Uterus (tissue), 4 donors: ENCODE results near the gene STRA6. TPM values are rescaled to one million over a fixed set of nuclear protein-coding genes. Genes with fewer than 3 reads are reported as not detected.

Experiments used
- DNase-seq, 2 donors: peaks; one replicate each; pipeline ENCODE4 v3.0.0-alpha.2; 2019 to 2020
- H3K27ac ChIP-seq, 2 donors: fragments of 200-600 bp; sonication (generic); 1 replicate in 1 of 2; 2 replicates in 1 of 2; pipeline ENCODE4 v1.5.1; 2016 to 2018
- H3K27me3 ChIP-seq, 2 donors: fragments of 200-600 bp; sonication (generic); one replicate each; pipeline ENCODE4 v1.5.1; 2018 to 2019; ENCODE audit warnings: control low read depth in 1 of 2
- H3K36me3 ChIP-seq, 2 donors: fragments of 200-600 bp; sonication (generic); one replicate each; pipeline ENCODE4 v1.5.1; 2019; ENCODE audit warnings: control low read depth in 1 of 2
- H3K4me1 ChIP-seq, 2 donors: fragments of 200-600 bp; sonication (generic); one replicate each; pipeline ENCODE4 v1.5.1; 2018 to 2019; ENCODE audit warnings: control low read depth in 1 of 2
- H3K4me3 ChIP-seq, 2 donors: fragments of 200-600 bp; sonication (generic); 1 replicate in 1 of 2; 2 replicates in 1 of 2; pipeline ENCODE4 v1.5.1; 2018 to 2019; ENCODE audit warnings: mild to moderate bottlenecking in 1 of 2
- H3K9me3 ChIP-seq, 2 donors: fragments of 200-600 bp; sonication (generic); one replicate each; pipeline ENCODE4 v1.5.1; 2019; ENCODE audit warnings: control low read depth in 1 of 2
- POLR2A ChIP-seq, 2 donors: fragments of 450-650 bp; IDR thresholded peaks; one replicate each; pipeline ENCODE4 v1.6.1; 2016; ENCODE audit warnings: antibody characterized with exemption in 2 of 2, mild to moderate bottlenecking in 1 of 2, moderate library complexity in 1 of 2
- intact Hi-C: fragments of 100-400 bp; cut with DNase I; formaldehyde crosslinking; loops from one replicate; pipeline ENCODE4 v1.15.1; 2023; ENCODE audit warnings: low total_unique reads
- total RNA-seq, 4 donors: library from RNA; depleted of rRNA in 3 of 4; stranded (reverse); fragments of >200 nt in 3 of 4; gene quantifications; one replicate each; pipeline versions ENCODE4 v1.1.0 to v1.2.4, GENCODE V29; 2014 to 2023
- TF ChIP-seq, protein P1 (sequence below), 4 experiments: fragments of 200-600 bp in 2 of 4; fragments of 450-650 bp in 2 of 4; sonication (generic) in 2 of 4; IDR thresholded peaks; one replicate each; pipeline ENCODE4 v1.5.1; 2016 to 2019; ENCODE audit warnings: antibody characterized with exemption in 4 of 4, mild to moderate bottlenecking in 2 of 4, moderate library complexity in 1 of 4
- donor health status: DM: yes; HTN: yes; CAD: no.

The STRA6 gene
- total RNA-seq, 4 donors from 2014 or later = 0.26 to 62.6 (median 11.6) TPM; not detected in 1

DNA sequence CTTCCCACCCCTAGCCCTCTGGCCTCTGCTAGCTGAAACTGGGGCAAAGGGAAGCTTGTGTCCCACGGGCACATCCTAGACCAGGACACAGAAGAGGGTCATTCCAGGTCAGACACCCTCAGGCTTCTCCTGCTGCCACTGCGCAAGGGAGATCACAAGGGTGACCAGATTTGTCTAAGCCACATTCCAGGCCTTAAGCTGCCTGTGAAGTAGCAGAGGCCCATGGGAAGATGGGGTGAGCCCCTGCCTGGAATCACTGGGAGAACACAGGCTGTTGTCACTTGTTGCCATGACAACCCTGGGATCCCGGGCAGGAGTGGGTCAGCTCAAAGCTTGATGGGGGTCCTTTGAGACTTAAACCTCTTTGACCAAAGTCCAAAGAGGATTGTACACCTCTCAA, 10.8 kb downstream of the STRA6 start:
- no peaks in the 10 kb centered on the region for H3K27me3 ChIP-seq
- TF ChIP-seq POLR2A (IDR thresholded peaks at IDR 0.05) = no peak
- TF ChIP-seq, protein P1, sequence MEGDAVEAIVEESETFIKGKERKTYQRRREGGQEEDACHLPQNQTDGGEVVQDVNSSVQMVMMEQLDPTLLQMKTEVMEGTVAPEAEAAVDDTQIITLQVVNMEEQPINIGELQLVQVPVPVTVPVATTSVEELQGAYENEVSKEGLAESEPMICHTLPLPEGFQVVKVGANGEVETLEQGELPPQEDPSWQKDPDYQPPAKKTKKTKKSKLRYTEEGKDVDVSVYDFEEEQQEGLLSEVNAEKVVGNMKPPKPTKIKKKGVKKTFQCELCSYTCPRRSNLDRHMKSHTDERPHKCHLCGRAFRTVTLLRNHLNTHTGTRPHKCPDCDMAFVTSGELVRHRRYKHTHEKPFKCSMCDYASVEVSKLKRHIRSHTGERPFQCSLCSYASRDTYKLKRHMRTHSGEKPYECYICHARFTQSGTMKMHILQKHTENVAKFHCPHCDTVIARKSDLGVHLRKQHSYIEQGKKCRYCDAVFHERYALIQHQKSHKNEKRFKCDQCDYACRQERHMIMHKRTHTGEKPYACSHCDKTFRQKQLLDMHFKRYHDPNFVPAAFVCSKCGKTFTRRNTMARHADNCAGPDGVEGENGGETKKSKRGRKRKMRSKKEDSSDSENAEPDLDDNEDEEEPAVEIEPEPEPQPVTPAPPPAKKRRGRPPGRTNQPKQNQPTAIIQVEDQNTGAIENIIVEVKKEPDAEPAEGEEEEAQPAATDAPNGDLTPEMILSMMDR (IDR thresholded peaks at IDR 0.05) = no peak
- no peaks in the 10 kb centered on the region for H3K9me3 ChIP-seq
- no peak overlapping the region for H3K4me3 ChIP-seq
- no peak for DNase-seq
- no peak overlapping the region for H3K27ac ChIP-seq
- intact Hi-C loops = no loop called here
- H3K36me3 ChIP-seq = no peaks in the 10 kb centered on the region
- H3K4me1 ChIP-seq = peaks cover 0 to 5% of the 10 kb centered on the region in 2 donors

DNA sequence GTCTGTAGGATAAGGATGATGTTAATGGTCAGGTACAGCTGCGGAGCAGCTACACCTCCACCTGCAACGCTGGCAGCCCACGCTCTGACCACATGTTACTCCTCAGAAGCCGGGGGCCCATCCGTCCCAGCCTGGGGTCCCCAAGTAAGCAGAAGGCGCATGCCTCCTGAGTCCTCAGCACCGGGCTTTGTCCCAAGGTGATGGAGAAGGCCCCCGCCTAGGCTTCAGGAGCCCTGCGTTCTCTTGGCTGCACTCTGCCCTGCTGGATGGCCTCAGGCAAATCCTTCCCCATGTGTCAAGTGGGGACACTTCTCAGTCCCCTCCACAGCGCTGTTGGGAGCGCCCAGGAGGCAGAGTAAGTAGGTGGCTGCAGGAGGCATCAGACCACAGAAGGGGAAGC, 14.4 kb downstream of the STRA6 start:
- no peaks in the 10 kb centered on the region for H3K36me3 ChIP-seq
- H3K9me3 ChIP-seq = no peaks in the 10 kb centered on the region
- intact Hi-C loops = no loop called here
- no peak overlapping the region for H3K27ac ChIP-seq
- H3K27me3 ChIP-seq = no peaks in the 10 kb centered on the region
- no peak overlapping the region for H3K4me3 ChIP-seq
- no peaks in the 10 kb centered on the region for H3K4me1 ChIP-seq
- DNase-seq = no peak
- no peak for TF ChIP-seq POLR2A (IDR thresholded peaks at IDR 0.05)
- TF ChIP-seq, protein P1 (IDR thresholded peaks at IDR 0.05) = no peak

DNA sequence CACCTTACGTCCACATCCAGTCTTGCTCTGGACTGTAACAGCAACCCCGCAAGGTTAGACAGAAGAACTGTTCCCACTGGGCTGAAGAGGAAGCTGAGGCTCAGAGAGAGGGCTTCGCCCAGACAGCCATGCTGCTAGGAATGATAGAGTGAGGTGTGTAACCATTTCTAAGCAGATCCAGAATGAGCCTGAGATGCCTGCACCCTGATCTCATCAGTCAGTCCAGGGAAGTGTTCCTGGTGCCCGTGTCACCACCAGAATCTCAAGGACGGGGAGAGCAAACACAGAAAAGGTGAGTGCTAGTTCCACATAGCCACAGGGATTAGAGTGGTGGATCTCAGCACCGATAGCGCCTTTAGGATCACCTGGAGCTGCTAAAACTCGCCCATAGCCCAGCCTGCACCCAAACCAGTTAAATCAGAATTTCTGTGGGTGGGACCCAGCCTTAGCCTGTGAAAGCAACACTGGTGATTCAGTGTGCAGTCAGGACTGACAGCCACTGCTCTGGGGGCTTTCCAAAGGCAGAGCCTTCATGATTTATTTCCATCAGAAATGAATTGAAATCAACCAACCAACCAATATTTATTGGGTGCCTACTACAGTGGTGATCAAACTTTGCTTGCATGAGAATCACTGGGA, 16.8 kb downstream of the STRA6 start:
- TF ChIP-seq, protein P1 (IDR thresholded peaks at IDR 0.05) = no peak
- TF ChIP-seq POLR2A (IDR thresholded peaks at IDR 0.05) = no peak
- no peaks in the 10 kb centered on the region for H3K36me3 ChIP-seq
- no peaks in the 10 kb centered on the region for H3K27me3 ChIP-seq
- no peak for DNase-seq
- intact Hi-C loops = no loop called here
- no peak overlapping the region for H3K4me3 ChIP-seq
- peaks cover 0 to 1% of the 10 kb centered on the region in 2 donors for H3K4me1 ChIP-seq
- no peaks in the 10 kb centered on the region for H3K9me3 ChIP-seq
- no peak overlapping the region for H3K27ac ChIP-seq

DNA sequence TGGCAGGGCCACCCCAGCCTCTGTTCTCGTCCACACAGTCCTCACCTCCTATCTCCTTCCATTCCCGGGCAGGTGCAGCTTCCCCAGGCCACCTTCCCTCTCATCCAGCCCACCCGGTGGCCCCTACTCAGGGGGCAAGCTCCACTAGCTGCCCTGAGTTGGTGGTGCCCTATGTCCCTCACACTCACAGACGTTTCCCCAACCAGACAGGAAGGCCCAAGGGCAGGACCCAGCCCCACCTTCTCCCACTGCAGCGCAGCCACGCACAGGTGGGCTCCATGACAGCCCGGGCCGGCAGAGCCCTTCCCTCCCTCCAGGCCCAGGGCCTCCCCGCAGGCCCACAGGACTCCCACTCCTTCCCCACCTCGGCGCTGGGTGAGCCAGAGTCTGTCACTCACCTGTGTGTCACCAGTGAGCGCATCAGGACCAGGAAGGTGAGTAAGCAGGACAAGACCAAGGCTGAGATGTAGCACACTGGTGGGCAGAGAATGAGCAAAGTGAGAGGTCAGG, 17.9 kb downstream of the STRA6 start:
- Histone ChIP-seq H3K9me3 (no peaks in the 10 kb centered on the region), H3K27me3 (no peaks in the 10 kb centered on the region), H3K4me3 (no peak overlapping the region), H3K4me1 (peaks cover 4 to 13% of the 10 kb centered on the region in 2 donors), H3K36me3 (no peaks in the 10 kb centered on the region), H3K27ac (no peak overlapping the region)
- intact Hi-C loops = no loop called here
- no peak for DNase-seq
- TF ChIP-seq POLR2A (IDR thresholded peaks at IDR 0.05) = no peak
- TF ChIP-seq, protein P1 (IDR thresholded peaks at IDR 0.05) = no peak

DNA sequence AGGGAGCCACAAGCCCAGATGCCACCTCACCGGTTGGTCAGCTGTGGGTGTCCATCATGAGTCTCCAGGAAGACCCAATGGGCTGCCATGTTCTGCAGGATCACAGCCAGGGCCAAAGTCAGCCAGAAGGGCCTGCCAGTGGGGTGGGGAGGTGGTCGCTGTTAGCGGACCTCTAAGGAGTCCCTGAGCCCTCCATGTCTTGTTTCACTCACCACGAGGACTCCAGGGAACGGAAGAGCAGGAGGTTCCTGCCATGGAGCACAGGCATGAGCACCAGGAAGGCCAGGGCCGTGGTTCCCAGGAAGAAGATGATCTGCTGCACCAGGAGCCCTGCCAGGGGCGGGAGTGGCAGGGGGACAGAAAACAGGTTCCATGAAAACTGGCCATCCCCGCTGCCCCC, 20.5 kb downstream of the STRA6 start:
- peak in 1 of 2 donors; percentile 13 for DNase-seq
- Histone ChIP-seq H3K27me3 (no peaks in the 10 kb centered on the region), H3K9me3 (no peaks in the 10 kb centered on the region), H3K4me1 (peaks cover 21 to 35% of the 10 kb centered on the region in 2 donors), H3K36me3 (no peaks in the 10 kb centered on the region), H3K27ac (no peak overlapping the region), H3K4me3 (no peak overlapping the region)
- TF ChIP-seq, protein P1 (IDR thresholded peaks at IDR 0.05) = no peak
- TF ChIP-seq POLR2A (IDR thresholded peaks at IDR 0.05) = no peak
- intact Hi-C loops = no loop called here
